K562 (cell line): Measurements from ENCODE around the gene IL4I1. TPM values are rescaled to one million over a fixed set of nuclear protein-coding genes. Genes with fewer than 3 reads are reported as not detected.
A peak's percentile ranks its signal among the peaks of the same experiment; 100 is the strongest.

ENCODE experiments used
- ASH1L ChIP-seq: fragments of 450-650 bp; IDR thresholded peaks from 2 replicates; pipeline ENCODE4 v1.6.1; 2018; ENCODE audit warnings: borderline replicate concordance, mild to moderate bottlenecking, low read depth; ENCODE audit not compliant: partially characterized antibody
- BDP1 ChIP-seq: IDR thresholded peaks from 3 replicates; pipeline ENCODE4 v1.6.1; 2011; ENCODE audit not compliant: insufficient read length, insufficient read depth
- BRF1 ChIP-seq: IDR thresholded peaks from 3 replicates; pipeline ENCODE4 v1.6.1; 2011; ENCODE audit warnings: borderline replicate concordance, mild to moderate bottlenecking; ENCODE audit not compliant: insufficient read length; ENCODE audit errors: extremely low read depth
- KLF1 ChIP-seq: fragments of 450-650 bp; IDR thresholded peaks from 2 replicates; pipeline ENCODE4 v1.6.1; 2016; ENCODE audit warnings: missing genetic modification characterization, missing compliant biosample characterization
- NCOA4 ChIP-seq: fragments of 450-650 bp; IDR thresholded peaks from 2 replicates; pipeline ENCODE4 v1.6.1; 2018; ENCODE audit warnings: mild to moderate bottlenecking; ENCODE audit not compliant: partially characterized antibody
- NR4A1 ChIP-seq, 2 experiments: fragments of 250-450 bp in 1 of 2; fragments of 450-650 bp in 1 of 2; sonication (Bioruptor Pico) in 1 of 2; IDR thresholded peaks; 2 replicates each; pipeline versions ENCODE4 v1.4.0 to v1.6.1; 2016 to 2020; ENCODE audit warnings: mild to moderate bottlenecking in 2 of 2, missing compliant biosample characterization in 1 of 2, missing genetic modification characterization in 1 of 2, moderate library complexity in 1 of 2
- PHF21A ChIP-seq: fragments of 450-650 bp; IDR thresholded peaks from 2 replicates; pipeline ENCODE4 v1.6.1; 2017; ENCODE audit warnings: low read depth, borderline replicate concordance
- POLR2B ChIP-seq: fragments of 450-650 bp; IDR thresholded peaks from 2 replicates; pipeline ENCODE4 v1.6.1; 2018; ENCODE audit warnings: low read depth; ENCODE audit not compliant: partially characterized antibody
- RBM17 ChIP-seq: fragments of 200-400 bp; formaldehyde crosslinking; IDR thresholded peaks from 2 replicates; pipeline ENCODE4 v1.6.1; 2017; ENCODE audit warnings: low read depth, mild to moderate bottlenecking, low read length, borderline replicate concordance
- TARDBP ChIP-seq: fragments of 450-650 bp; IDR thresholded peaks from 2 replicates; pipeline ENCODE4 v1.6.1; 2016
- TCF7L2 ChIP-seq: fragments of 150-350 bp; IDR thresholded peaks from 2 replicates; pipeline ENCODE4 v1.6.1; 2016; ENCODE audit warnings: low read depth, mild to moderate bottlenecking, low read length, moderate library complexity
- ZKSCAN8 ChIP-seq: fragments of 200-800 bp; sonication (Bioruptor generic); IDR thresholded peaks from 2 replicates; pipeline ENCODE4 v1.6.1; 2016; ENCODE audit warnings: missing genetic modification characterization, missing compliant biosample characterization
- ZNF589 ChIP-seq: fragments of 200-800 bp; sonication (Bioruptor generic); IDR thresholded peaks from 2 replicates; pipeline ENCODE4 v1.6.1; 2016; ENCODE audit warnings: low read depth, missing genetic modification characterization, missing compliant biosample characterization
- ZNF75A ChIP-seq: fragments of 450-650 bp; formaldehyde crosslinking; IDR thresholded peaks from 2 replicates; pipeline ENCODE4 v1.4.0; 2020; ENCODE audit warnings: mild to moderate bottlenecking
- polyA plus RNA-seq, 8 experiments: library from polyadenylated mRNA; depleted of rRNA in 4 of 8; stranded (reverse) in 5 of 8; unstranded in 3 of 8; fragments of >200 nt; fragmentation: Nextera tagmentation in 2 of 8; fragmentation: Illumina TruSeq in 1 of 8; extraction: Ambion mirVana in 2 of 8; extraction: Trizol in 1 of 8; gene quantifications; 2 replicates each; pipeline versions ENCODE4 v1.2.1 to v1.2.3, GENCODE V29; 2011 to 2014; ENCODE audit warnings: inconsistent platforms in 1 of 8, missing spikeins in 1 of 8
- total RNA-seq, 7 experiments: library from RNA; depleted of rRNA in 6 of 7; stranded (reverse); fragments of >200 nt in 6 of 7; fragmentation: Illumina TruSeq in 2 of 7; extraction: Trizol in 2 of 7; gene quantifications; 2 replicates each; pipeline versions ENCODE4 v1.2.1 to v1.2.3, GENCODE V29; 2011 to 2021; ENCODE audit warnings: low replicate concordance in 1 of 7
- TF ChIP-seq, protein P1 (sequence below): fragments of 250-450 bp; sonication (Bioruptor Pico); IDR thresholded peaks from 2 replicates; pipeline ENCODE4 v1.4.0; 2020
- TF ChIP-seq, protein P2 (sequence below): fragments of 450-650 bp; formaldehyde crosslinking; IDR thresholded peaks from 2 replicates; pipeline ENCODE4 v1.4.0; 2022; ENCODE audit warnings: missing genetic modification characterization
- TF ChIP-seq, protein P3 (sequence below): fragments of 450-650 bp; IDR thresholded peaks from 2 replicates; pipeline ENCODE4 v1.7.0; 2016; ENCODE audit warnings: borderline replicate concordance
- TF ChIP-seq, protein P4 (sequence below): fragments of 250-450 bp; sonication (Bioruptor Pico); IDR thresholded peaks from 2 replicates; pipeline ENCODE4 v1.5.1; 2021; ENCODE audit warnings: mild to moderate bottlenecking
- TF ChIP-seq, protein P5 (sequence below), 2 experiments: IDR thresholded peaks; 2 replicates each; pipeline ENCODE4 v1.6.1; 2011; ENCODE audit warnings: borderline replicate concordance in 1 of 2, control low read depth in 1 of 2, low read depth in 1 of 2, low read length in 1 of 2, mild to moderate bottlenecking in 1 of 2, mixed read lengths in 1 of 2, moderate library complexity in 1 of 2; ENCODE audit not compliant: insufficient read depth in 1 of 2, insufficient read length in 1 of 2, poor library complexity in 1 of 2, severe bottlenecking in 1 of 2; ENCODE audit errors: extremely low read depth in 1 of 2

Gene IL4I1
- total and polyA plus RNA-seq, 9 of the 15 experiments (the other 6 are each of a cell fraction or from before 2014, with no cell fraction given): 0.06 to 0.95 (median 0.43) TPM; not detected in 2

DNA sequence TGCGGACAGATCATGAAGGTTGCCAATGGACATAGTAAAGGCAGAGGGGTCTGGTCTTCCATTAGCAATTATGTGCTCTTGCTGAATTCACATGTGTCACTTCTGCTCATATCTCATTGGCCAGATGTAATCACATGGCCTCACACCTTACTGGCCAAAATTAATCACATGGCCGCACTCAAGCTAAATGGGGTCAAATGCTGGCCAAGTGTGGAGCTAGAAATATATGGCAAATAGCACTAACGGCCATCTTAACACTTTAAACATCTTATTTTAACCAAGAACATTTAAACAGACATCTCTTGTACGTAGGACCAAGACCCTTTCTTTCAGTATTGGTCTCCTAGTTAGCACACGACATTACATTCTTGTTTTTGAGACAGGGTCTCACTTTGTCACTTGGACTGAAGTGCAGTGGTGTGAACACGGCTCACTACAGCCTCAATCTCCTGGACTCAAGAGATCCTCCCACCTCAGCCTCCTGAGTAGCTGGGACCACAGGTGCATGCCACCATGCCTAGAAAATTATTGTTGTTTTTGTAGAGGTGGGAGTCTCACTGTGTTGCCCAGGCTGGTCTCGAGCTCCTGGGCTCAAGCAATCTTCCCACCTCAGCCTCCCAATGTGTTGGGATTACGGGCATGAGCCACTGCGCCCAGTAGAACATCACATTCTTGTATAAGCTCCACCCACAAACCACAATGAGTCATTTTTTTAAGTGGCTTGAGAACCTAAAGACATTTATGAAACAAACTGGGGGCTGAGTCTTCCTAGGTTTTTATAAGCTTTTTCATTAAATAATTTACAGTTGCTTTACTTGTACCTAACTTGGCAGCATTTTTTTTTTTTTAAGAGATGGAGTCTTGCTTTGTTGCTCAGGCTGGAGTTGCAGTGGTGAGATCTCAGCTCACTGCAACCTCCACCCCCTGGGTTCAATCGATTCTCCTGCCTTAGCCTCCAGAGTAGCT, 48.7 kb downstream of the IL4I1 start (continued):
- TF ChIP-seq, protein P1, sequence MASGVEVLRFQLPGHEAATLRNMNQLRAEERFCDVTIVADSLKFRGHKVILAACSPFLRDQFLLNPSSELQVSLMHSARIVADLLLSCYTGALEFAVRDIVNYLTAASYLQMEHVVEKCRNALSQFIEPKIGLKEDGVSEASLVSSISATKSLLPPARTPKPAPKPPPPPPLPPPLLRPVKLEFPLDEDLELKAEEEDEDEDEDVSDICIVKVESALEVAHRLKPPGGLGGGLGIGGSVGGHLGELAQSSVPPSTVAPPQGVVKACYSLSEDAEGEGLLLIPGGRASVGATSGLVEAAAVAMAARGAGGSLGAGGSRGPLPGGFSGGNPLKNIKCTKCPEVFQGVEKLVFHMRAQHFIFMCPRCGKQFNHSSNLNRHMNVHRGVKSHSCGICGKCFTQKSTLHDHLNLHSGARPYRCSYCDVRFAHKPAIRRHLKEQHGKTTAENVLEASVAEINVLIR (CRISPR knock-in tag): no peak
- TF ChIP-seq TCF7L2: 0 out of 2 replicates have a peak, but pooled peaks have one; percentile 39
- no peak for TF ChIP-seq ZNF75A (CRISPR knock-in tag)
- no peak for TF ChIP-seq BDP1
- TF ChIP-seq NR4A1 (CRISPR knock-in tag; IDR thresholded peaks at IDR 0.05): no peak
- TF ChIP-seq NR4A1 (tag; IDR thresholded peaks at IDR 0.05): 0 out of 2 replicates have a peak, but pooled peaks have one; percentile 80
- TF ChIP-seq TARDBP: no peak
- no peak for TF ChIP-seq NCOA4
- TF ChIP-seq, protein P2, sequence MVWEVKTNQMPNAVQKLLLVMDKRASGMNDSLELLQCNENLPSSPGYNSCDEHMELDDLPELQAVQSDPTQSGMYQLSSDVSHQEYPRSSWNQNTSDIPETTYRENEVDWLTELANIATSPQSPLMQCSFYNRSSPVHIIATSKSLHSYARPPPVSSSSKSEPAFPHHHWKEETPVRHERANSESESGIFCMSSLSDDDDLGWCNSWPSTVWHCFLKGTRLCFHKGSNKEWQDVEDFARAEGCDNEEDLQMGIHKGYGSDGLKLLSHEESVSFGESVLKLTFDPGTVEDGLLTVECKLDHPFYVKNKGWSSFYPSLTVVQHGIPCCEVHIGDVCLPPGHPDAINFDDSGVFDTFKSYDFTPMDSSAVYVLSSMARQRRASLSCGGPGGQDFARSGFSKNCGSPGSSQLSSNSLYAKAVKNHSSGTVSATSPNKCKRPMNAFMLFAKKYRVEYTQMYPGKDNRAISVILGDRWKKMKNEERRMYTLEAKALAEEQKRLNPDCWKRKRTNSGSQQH (CRISPR knock-in tag): no peak
- TF ChIP-seq, protein P3, sequence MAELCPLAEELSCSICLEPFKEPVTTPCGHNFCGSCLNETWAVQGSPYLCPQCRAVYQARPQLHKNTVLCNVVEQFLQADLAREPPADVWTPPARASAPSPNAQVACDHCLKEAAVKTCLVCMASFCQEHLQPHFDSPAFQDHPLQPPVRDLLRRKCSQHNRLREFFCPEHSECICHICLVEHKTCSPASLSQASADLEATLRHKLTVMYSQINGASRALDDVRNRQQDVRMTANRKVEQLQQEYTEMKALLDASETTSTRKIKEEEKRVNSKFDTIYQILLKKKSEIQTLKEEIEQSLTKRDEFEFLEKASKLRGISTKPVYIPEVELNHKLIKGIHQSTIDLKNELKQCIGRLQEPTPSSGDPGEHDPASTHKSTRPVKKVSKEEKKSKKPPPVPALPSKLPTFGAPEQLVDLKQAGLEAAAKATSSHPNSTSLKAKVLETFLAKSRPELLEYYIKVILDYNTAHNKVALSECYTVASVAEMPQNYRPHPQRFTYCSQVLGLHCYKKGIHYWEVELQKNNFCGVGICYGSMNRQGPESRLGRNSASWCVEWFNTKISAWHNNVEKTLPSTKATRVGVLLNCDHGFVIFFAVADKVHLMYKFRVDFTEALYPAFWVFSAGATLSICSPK: no peak
- TF ChIP-seq KLF1 (tag): no peak
- no peak for TF ChIP-seq PHF21A
- no peak for TF ChIP-seq BRF1
- TF ChIP-seq RBM17: no peak
- 0 out of 2 replicates have a peak, but pooled peaks have one; percentile 56 for TF ChIP-seq ZNF589 (CRISPR knock-in tag)
- no peak for TF ChIP-seq POLR2B
- no peak for TF ChIP-seq ZKSCAN8 (CRISPR knock-in tag)
- TF ChIP-seq, protein P4, sequence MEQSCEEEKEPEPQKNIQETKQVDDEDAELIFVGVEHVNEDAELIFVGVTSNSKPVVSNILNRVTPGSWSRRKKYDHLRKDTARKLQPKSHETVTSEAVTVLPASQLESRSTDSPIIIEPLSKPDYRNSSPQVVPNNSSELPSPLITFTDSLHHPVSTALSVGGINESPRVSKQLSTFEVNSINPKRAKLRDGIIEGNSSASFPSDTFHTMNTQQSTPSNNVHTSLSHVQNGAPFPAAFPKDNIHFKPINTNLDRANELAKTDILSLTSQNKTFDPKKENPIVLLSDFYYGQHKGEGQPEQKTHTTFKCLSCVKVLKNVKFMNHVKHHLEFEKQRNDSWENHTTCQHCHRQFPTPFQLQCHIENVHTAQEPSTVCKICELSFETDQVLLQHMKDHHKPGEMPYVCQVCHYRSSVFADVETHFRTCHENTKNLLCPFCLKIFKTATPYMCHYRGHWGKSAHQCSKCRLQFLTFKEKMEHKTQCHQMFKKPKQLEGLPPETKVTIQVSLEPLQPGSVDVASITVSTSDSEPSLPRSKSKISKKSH (CRISPR knock-in tag): no peak
- no peak for TF ChIP-seq ASH1L
- TF ChIP-seq, protein P5, sequence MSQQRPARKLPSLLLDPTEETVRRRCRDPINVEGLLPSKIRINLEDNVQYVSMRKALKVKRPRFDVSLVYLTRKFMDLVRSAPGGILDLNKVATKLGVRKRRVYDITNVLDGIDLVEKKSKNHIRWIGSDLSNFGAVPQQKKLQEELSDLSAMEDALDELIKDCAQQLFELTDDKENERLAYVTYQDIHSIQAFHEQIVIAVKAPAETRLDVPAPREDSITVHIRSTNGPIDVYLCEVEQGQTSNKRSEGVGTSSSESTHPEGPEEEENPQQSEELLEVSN (IDR thresholded peaks at IDR 0.05; ENCODE audit: borderline replicate concordance in 1 of 2, extremely low read depth in 1 of 2, insufficient read depth in 1 of 2, insufficient read length in 1 of 2, low read depth in 1 of 2, low read length in 1 of 2, poor library complexity in 1 of 2, severe bottlenecking in 1 of 2): peak; percentile 70 to 82
